Hepatocyte (in vitro differentiated cells): Measurements from ENCODE around the gene CIDEA.
"Not testable (repeated sequence)": the region's sequence is repeated elsewhere in the genome, so short reads cannot be mapped to it uniquely, and the experiment has no call there.

Experiments
- EZH2 ChIP-seq: fragments of 200-600 bp; sonication (generic); IDR thresholded peaks from 2 replicates; pipeline ENCODE4 v1.6.1; 2016; ENCODE audit warnings: antibody characterized with exemption, mild to moderate bottlenecking, borderline replicate concordance
- EZH2phosphoT487 ChIP-seq: fragments of 200-600 bp; sonication (generic); IDR thresholded peaks from one replicate; pipeline ENCODE4 v1.6.1; 2018; ENCODE audit warnings: antibody characterized with exemption, mild to moderate bottlenecking, low read depth, moderate library complexity; ENCODE audit not compliant: unreplicated experiment, severe bottlenecking
- TF ChIP-seq, protein P1 (sequence below): fragments of 200-600 bp; sonication (generic); IDR thresholded peaks from 2 replicates; pipeline ENCODE4 v1.5.1; 2016; ENCODE audit warnings: antibody characterized with exemption, mild to moderate bottlenecking; ENCODE audit not compliant: poor library complexity

DNA sequence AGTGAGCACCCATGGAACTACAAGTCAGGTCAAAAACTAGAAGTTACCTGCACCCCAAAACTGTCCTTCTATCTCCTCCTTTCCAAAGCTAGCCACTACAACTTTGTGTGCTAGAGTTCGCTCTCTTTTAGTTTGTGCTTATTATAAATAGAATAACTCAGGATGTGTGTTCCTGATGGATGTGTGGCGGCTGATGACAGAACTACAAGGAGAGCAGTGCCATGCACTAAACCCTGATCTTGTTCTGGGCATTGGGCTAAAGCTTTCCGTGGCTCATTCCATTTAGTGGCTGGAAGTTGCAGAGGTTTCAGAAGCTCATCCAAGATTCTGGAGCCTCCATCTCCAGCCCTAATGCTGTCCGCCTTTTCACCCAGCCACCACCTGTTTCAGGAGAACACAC, 37.7 kb upstream of the CIDEA start:
- TF ChIP-seq, protein P1, sequence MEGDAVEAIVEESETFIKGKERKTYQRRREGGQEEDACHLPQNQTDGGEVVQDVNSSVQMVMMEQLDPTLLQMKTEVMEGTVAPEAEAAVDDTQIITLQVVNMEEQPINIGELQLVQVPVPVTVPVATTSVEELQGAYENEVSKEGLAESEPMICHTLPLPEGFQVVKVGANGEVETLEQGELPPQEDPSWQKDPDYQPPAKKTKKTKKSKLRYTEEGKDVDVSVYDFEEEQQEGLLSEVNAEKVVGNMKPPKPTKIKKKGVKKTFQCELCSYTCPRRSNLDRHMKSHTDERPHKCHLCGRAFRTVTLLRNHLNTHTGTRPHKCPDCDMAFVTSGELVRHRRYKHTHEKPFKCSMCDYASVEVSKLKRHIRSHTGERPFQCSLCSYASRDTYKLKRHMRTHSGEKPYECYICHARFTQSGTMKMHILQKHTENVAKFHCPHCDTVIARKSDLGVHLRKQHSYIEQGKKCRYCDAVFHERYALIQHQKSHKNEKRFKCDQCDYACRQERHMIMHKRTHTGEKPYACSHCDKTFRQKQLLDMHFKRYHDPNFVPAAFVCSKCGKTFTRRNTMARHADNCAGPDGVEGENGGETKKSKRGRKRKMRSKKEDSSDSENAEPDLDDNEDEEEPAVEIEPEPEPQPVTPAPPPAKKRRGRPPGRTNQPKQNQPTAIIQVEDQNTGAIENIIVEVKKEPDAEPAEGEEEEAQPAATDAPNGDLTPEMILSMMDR, result not testable (repeated sequence)
- not testable (repeated sequence) for TF ChIP-seq EZH2, EZH2phosphoT487
